HG02943 (cell line): ENCODE data around the gene APEH.

Experiments used
- ATAC-seq: cut with Tn5 transposase; IDR thresholded peaks from one replicate; pipeline ENCODE4 v1.9.1; 2021; ENCODE audit warnings: mild to moderate bottlenecking, low read depth, moderate library complexity; ENCODE audit not compliant: unreplicated experiment

APEH gene

GRCh38 chr3:49722896-49723295 is 48.7 kb downstream of the APEH start:
- no peak for ATAC-seq

- no peak for ATAC-seq
Observed at GRCh38 chr3:49723296-49723627, 49.1 kb downstream of the APEH start.

- peak; percentile 66 for ATAC-seq
Observed at GRCh38 chr3:49723628-49724551, 49.7 kb downstream of the APEH start, which contains the start of gene GMPPB. Gene GMPPB (minus strand): TSS chr3:49723951. CDS start chr3:49723726, 225 bp downstream.

GRCh38 chr3:49724586-49724985 is 50.4 kb downstream of the APEH start:
- no peak for ATAC-seq

- no peak for ATAC-seq
Observed at GRCh38 chr3:49725906-49726681, 51.9 kb downstream of the APEH start.

GRCh38 chr3:49727154-49727923 is 53.2 kb downstream of the APEH start:
- no peak for ATAC-seq

- no peak for ATAC-seq
Observed at GRCh38 chr3:49727924-49728361, 53.8 kb downstream of the APEH start.

- no peak for ATAC-seq
Observed at GRCh38 chr3:49729966-49730609, 55.9 kb downstream of the APEH start.

GRCh38 chr3:49732597-49732996 is 58.4 kb downstream of the APEH start:
- no peak for ATAC-seq

- ATAC-seq: no peak
Observed at GRCh38 chr3:49733551-49733950, 59.4 kb downstream of the APEH start.
